SH-SY5Y (cell line): ENCODE measurements around the gene GABBR1.

Source experiments
- GATA2 ChIP-seq: IDR thresholded peaks from 2 replicates; pipeline ENCODE4 v1.6.1; 2011; ENCODE audit warnings: mild to moderate bottlenecking, low read depth, low read length
- GATA3 ChIP-seq: IDR thresholded peaks from 2 replicates; pipeline ENCODE4 v1.6.1; 2011; ENCODE audit warnings: low read depth, mild to moderate bottlenecking, low read length, moderate library complexity

Gene GABBR1

DNA sequence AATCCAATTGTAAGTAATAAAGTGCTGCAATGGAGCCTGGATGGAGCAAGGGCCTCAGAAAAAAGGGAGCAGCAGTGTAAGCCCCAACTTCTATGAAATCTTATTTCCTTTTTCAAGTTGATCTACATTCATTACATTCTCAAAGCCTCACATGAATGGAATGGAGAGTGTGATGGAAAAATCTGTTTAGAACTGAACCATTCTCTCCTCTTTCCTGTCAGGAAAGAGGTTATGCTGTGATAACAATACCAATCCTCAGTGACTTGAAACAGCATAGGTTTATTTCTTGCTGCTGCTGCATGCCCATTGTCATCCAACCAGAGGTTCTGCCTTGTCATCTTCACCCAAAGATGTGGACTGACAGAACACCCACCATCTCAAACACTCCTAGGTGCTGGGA lies 56.9 kb downstream of the GABBR1 start:
- TF ChIP-seq GATA2 (no peak), GATA3 (no peak)

DNA sequence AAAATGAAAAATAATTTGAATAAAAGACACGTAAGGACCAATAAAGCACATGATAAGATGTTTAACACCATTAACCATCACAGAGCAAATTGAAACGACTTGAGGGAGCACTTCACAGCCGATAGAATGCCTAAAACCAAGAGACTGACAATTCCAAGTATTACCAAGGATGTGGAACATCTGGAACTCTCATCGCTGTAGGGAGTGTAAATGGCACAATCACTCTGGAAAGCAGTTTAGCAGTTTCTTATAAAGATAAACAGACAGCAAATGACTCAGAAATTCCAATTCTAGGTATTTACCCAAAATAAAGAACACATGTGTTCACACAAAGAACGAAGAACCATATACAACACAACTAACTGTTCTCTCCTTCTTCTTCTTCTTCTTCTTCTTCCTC lies 65.0 kb downstream of the GABBR1 start:
- TF ChIP-seq GATA2 (no peak), GATA3 (no peak)

DNA sequence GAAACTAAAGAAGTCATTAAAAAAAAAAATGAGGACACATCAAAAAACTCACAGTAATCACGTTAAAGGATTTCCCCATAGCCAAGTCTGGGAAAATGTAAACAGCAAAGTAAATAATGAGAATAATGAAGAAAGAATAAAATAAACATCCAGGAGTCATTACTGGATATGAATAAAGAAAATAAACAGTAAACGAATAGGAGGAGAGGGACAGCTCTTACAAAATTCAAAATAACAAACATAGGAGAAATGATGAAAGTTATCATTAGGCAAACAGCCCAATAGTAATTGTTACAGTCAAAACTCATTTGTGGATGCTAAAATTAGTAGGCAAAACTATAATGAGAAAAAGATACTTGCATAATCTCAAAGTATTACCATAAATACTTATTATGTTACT lies 65.4 kb downstream of the GABBR1 start:
- no peak for TF ChIP-seq GATA3
- no peak for TF ChIP-seq GATA2

DNA sequence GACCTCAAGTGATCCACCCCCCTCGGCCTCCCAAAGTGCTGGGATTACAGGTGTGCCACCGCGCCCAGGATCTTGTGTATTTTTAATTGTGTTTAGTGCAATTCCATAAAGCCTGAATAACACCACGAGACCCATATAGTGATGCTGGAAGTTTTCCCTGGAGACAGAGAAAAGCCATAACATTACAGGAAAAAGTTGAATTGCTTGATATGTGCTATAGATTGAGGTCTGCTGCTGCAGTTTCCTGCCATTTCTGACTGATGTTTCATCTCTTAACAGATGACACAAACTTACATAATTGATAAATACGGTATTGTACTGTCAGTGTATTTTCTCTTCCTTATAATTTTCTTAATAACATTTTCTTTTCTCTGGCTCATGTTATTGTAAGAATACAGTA lies 66.1 kb downstream of the GABBR1 start:
- TF ChIP-seq GATA2 (no peak), GATA3 (no peak)

DNA sequence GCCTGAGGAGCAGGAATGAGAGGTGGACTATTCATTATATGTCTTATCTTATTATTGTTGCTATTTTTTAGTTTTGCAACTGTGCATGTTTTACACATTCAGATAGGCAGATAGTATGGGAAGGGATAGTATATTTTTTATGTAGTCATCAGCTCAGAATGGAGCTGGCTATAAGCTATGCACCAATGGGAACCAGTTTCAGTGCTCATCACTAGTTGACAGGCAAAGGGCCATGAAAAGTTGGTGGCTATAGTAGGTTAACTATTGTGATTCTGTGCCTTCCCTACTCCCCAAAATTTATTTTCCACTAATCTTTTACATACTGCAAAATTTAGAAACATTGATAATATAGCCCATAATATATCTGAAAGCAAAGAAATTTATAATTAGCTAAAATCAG lies 68.1 kb downstream of the GABBR1 start:
- no peak for TF ChIP-seq GATA3
- no peak for TF ChIP-seq GATA2

DNA sequence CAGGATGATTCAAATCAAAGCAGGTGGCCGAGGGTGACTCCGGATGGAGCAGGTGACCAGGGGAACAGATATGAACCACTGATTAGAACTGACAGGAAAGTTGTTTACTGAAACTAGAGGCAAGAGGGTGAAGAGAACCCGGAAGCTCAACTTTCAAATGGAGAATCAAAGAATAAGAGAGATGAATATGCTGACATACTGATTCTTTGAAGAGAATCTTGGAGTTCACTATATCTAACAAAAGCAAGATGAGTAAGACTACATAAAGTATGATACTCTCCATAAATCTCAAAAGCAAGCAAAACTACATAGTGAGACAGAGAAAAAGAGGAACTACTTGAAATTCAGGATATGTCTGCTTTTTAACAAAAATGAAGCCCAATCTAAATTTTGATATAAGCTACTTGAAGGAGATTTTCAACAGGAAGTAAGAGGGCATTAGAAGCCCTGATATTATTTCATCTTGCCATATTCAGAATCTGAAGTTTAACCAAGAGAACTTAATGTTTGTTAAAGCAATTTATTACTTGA lies 69.5 kb downstream of the GABBR1 start:
- no peak for TF ChIP-seq GATA2
- no peak for TF ChIP-seq GATA3

DNA sequence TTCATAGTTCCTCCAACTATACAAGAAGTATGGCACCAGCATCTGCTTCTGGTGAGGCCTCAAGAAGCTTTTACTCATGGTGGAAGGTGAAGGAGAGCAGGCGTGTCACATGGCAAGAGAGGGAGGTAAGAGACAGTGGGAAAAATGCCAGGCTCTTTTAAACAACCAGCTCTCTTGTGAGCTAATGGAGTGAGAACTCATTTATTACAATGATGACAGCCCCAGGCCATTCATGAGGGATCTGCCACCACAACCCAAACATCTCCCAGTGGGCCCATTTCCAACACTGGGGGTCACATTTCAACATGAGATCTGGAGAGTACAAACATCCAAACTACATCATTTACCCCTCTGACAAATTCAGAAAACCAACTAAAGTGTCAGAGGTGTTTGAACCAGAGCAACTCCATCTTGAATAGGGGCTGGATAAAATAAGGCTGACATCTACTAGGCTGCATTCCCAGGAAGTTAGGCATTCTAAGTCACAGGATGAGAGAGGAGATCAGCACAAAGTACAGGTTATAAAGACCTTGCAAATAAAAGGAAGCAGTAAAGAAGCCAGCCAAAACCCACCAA lies 71.3 kb downstream of the GABBR1 start:
- TF ChIP-seq GATA2, result no peak
- TF ChIP-seq GATA3, result no peak

DNA sequence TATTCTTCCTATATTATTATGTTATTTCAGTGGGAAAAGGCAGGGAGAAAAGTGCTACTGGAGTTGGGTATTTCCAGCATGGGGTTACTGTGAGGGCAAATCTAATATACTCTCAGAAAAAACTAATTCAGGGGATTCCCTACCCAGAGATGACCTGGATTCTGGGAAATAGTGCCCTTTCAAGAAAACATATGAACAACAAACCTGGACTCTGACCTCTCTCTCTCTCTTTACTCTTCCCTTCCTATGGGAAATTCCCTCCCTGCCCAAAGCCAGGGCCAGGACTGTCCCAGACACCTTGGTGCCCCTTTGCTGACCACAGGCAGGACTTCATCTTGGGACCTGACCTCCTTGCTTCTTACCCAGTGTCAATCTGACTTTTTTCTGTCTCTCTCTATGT lies 71.9 kb downstream of the GABBR1 start:
- no peak for TF ChIP-seq GATA2
- no peak for TF ChIP-seq GATA3

DNA sequence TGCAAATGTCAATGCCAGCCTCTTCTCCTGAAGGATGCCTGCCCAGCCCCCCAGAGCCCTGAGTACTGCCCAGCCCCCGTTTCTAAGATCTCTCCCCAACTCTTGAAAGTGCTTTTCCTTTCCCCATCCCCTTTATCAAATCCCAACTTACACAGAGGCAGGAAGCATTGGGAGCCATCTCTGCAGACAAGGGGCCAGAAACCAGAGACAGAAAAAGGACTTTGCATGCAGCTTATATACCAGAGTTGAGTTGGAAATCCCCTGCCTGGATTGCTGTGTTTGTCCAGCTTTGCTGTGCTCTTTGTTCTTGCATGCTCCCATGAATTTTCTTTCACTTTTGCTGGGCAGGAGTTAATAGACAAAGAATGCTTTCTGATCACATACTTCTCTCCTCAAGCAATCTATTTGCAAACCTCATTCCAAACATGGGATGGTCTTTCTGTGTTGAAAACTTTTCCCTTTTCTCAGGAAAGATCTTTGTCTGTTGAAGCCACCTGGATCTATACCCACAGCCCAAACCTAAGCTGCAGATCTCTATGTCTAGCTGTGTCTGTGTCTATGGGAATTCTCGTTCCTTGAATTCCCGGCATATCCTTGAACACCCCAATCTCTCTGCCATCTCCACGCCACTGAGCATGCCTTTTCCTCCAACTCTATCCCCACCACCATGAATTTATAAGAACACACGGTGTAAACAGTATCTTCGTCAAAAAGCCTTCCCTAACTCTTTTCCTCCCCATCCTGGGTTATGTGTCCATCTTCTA lies 73.3 kb downstream of the GABBR1 start, which contains the start of gene UBD:
TSS of gene UBD (minus strand) at position 209 of the 764 bp plus-strand sequence. CDS start at position 178, 31 bp downstream.
- no peak for TF ChIP-seq GATA2
- no peak for TF ChIP-seq GATA3

DNA sequence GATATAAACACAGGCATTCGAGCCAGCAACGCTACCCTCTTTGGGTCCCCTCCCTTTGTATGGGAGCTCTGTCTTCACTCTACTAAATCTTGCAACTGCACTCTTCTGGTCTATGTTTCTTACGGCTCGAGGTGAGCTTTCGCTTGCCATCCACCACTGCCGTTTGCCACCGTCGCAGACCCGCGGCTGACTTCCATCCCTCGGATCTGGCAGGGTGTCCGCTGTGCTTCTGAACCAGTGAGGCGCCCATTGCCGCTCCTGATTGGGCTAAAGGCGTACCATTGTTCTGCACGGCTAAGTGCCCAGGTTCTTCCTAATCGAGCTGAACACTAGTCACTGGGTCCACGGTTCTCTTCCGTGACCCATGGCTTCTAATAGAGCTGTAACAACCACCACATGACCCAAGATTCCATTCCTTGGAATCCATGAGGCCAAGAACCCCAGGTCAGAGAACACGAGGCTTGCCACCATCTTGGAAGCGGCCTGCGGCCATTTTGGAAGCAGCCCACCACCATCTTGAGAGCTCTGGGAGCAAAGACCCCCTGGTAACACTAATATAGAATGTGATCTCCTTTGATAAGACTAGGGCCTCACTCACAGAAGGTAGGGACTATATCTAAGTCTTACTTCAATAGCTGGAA lies 74.4 kb downstream of the GABBR1 start:
- TF ChIP-seq GATA3, result no peak
- TF ChIP-seq GATA2, result no peak

DNA sequence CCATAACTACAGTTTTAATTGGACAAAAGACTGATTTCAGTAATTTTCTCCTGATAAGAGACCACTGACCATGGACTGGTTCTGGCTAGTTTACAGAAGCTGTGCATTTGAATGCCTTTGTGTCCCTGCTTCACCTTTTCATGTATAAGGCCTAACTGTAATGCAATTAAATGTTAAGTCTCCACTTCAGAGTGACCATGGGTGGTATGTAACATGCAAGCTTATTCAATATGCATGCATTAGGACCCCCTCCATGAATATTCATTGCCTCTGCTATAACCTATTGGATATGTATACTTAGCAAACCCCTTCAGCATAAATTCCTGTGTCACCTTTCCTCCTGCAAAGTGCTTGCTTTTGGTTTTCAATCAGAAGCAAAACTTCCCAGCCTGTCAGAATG lies 75.7 kb downstream of the GABBR1 start:
- TF ChIP-seq GATA3 (no peak), GATA2 (no peak)

DNA sequence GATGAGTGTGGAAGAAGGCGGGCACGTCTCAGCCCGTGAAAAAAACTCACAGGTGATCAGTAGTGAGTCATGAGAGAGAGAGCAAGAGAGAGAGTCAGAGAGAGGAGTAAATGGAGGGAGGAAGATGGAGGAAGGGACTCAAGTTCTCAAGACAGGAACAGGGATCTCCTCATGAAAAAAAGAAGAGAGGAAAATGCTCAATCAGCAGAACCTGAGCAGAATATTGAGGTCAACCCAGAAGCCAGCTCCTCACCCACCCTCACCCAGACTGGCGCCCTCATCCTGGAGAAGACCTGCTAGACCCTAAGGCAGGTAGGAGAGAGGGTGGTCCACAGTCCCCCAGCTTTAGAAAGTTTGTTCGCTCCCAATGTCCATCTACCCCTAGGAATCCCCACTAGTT lies 78.2 kb downstream of the GABBR1 start:
- TF ChIP-seq GATA2, result no peak
- TF ChIP-seq GATA3, result no peak

DNA sequence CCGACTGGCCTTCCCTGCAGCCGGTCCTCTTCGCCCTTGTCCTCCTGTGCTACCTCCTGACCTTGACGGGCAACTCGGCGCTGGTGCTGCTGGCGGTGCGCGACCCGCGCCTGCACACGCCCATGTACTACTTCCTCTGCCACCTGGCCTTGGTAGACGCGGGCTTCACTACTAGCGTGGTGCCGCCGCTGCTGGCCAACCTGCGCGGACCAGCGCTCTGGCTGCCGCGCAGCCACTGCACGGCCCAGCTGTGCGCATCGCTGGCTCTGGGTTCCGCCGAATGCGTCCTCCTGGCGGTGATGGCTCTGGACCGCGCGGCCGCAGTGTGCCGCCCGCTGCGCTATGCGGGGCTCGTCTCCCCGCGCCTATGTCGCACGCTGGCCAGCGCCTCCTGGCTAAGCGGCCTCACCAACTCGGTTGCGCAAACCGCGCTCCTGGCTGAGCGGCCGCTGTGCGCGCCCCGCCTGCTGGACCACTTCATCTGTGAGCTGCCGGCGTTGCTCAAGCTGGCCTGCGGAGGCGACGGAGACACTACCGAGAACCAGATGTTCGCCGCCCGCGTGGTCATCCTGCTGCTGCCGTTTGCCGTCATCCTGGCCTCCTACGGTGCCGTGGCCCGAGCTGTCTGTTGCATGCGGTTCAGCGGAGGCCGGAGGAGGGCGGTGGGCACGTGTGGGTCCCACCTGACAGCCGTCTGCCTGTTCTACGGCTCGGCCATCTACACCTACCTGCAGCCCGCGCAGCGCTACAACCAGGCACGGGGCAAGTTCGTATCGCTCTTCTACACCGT lies 79.5 kb downstream of the GABBR1 start:
- TF ChIP-seq GATA3, result no peak
- no peak for TF ChIP-seq GATA2

DNA sequence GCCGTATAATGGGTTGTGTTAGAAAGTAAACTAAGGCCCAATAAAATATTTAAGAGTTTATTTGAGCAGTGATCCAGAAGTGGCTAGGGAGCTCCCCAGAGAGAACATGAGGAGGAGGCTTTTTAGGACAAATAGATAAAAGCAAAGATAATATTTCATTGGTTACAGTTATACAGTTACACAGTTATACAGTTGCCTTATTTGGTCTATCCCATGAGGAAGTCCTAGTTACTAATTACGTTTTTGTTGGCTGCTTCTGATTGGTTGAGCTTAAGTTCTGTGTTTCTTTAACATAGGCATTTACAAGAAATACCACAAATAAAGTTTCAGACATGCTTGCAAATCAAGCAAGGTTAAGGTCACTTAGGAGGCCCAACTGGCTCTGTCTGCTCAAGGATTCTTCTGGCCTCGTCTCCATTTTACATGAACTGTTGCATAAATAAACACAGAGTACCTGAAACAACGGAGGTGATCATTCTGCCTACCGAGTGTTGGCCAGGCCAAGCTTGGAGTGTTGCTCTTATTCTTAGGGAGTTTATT lies 80.4 kb downstream of the GABBR1 start:
- no peak for TF ChIP-seq GATA3
- TF ChIP-seq GATA2, result no peak

DNA sequence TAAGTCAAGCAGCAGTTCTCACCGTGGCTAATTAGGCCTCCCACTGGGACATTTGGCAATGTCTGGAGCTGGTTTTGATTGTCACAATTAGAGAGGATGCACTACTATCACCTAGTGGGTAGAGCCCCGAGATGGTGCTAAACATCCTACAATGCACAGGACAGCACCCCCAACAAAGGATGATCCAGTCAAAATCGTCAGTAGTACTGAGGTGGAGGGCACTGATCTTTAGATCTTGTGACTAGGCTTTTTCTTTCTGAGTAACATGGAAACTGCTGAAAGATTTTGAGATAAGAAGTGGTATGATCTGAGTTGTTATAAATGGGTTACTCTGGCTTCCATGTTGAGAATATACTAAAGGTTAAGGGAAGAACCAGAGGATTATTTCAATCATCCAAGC lies 85.4 kb downstream of the GABBR1 start:
- no peak for TF ChIP-seq GATA3
- TF ChIP-seq GATA2, result no peak
